IMR-90 (cell line): ENCODE results near the gene PRRG2. TPM values are rescaled to one million over a fixed set of nuclear protein-coding genes. Genes with fewer than 3 reads are reported as not detected.
A peak's percentile ranks its signal among the peaks of the same experiment; 100 is the strongest.

Experiments used
- ATAC-seq: fragments of 200-7000 bp; cut with Tn5 transposase; 2 replicates; pipeline ENCODE4 v1.9.1; 2020; ENCODE audit warnings: low read depth, mild to moderate bottlenecking, moderate library complexity
- BruUV-seq: library from RNA; stranded (reverse); fragments of 400-500 nt; replicated peaks from 2 replicates; lab custom pipeline; 2021; lab: Mats Ljungman, UMichigan
- CTCF ChIA-PET: fragments of 300-600 bp; formaldehyde crosslinking; extraction: SDS; loops from one replicate; lab custom pipeline; 2021; ENCODE audit warnings: antibody characterized with exemption; lab: Yijun Ruan, JAX
- POLR2A ChIA-PET: fragments of 300-600 bp; sonication (Branson Sonifier 250); formaldehyde crosslinking; loops from one replicate; lab custom pipeline; 2022; ENCODE audit warnings: antibody characterized with exemption; ENCODE audit not compliant: unreplicated experiment; lab: Charles Lee
- DNase-seq: peaks from one replicate; pipeline ENCODE4 v3.0.0; 2013
- H2AFZ ChIP-seq: replicated peaks from 2 replicates; pipeline ENCODE3; 2013; ENCODE audit warnings: low read length, mild to moderate bottlenecking; ENCODE audit not compliant: poor library complexity
- H2AK5ac ChIP-seq: 2 replicates; pipeline ENCODE4 v1.6.1; 2013; ENCODE audit warnings: low read depth, low read length, inconsistent platforms
- H2AK9ac ChIP-seq: replicated peaks from 2 replicates; pipeline ENCODE3; 2013; ENCODE audit warnings: mild to moderate bottlenecking, low read depth, low read length, moderate library complexity; ENCODE audit not compliant: poor library complexity
- H2BK120ac ChIP-seq: 2 replicates; pipeline ENCODE4 v1.6.1; 2013; ENCODE audit warnings: low read depth, low read length, inconsistent platforms
- H2BK15ac ChIP-seq: 3 replicates; pipeline ENCODE4 v1.6.1; 2013; ENCODE audit warnings: low read depth, low read length, inconsistent platforms
- H2BK20ac ChIP-seq: 2 replicates; pipeline ENCODE4 v1.6.1; 2013; ENCODE audit warnings: low read depth, mild to moderate bottlenecking, inconsistent platforms, low read length, moderate library complexity
- H2BK5ac ChIP-seq: 2 replicates; pipeline ENCODE4 v1.6.1; 2013; ENCODE audit warnings: mild to moderate bottlenecking, low read depth, low read length, inconsistent platforms; ENCODE audit not compliant: poor library complexity, severe bottlenecking
- H3K14ac ChIP-seq: replicated peaks from 2 replicates; pipeline ENCODE4 v1.6.1; 2013; ENCODE audit warnings: low read depth, low read length, inconsistent platforms
- H3K18ac ChIP-seq: 2 replicates; pipeline ENCODE4 v1.6.1; 2013; ENCODE audit warnings: low read depth, low read length, control low read depth
- H3K23ac ChIP-seq: 2 replicates; pipeline ENCODE4 v1.6.1; 2013; ENCODE audit warnings: low read depth, low read length, inconsistent platforms
- H3K27ac ChIP-seq: 2 replicates; pipeline ENCODE4 v1.5.1; 2013; ENCODE audit warnings: mild to moderate bottlenecking, control low read depth, low read length; ENCODE audit not compliant: insufficient read depth
- H3K27me3 ChIP-seq: 2 replicates; pipeline ENCODE4 v1.6.1; 2013; ENCODE audit warnings: low read length; ENCODE audit not compliant: control insufficient read depth, insufficient read depth
- H3K36me3 ChIP-seq: 2 replicates; pipeline ENCODE4 v1.6.1; 2013; ENCODE audit warnings: low read length, mixed read lengths; ENCODE audit not compliant: control insufficient read depth, insufficient read depth
- H3K4ac ChIP-seq: 2 replicates; pipeline ENCODE4 v1.6.1; 2013; ENCODE audit warnings: low read depth, low read length, inconsistent platforms
- H3K4me1 ChIP-seq: 2 replicates; pipeline ENCODE4 v1.6.1; 2013; ENCODE audit warnings: low read length, mixed read lengths; ENCODE audit not compliant: control insufficient read depth, insufficient read depth
- H3K4me2 ChIP-seq: 2 replicates; pipeline ENCODE4 v1.6.1; 2013; ENCODE audit warnings: low read depth, mild to moderate bottlenecking, control low read depth, low read length, moderate library complexity
- H3K4me3 ChIP-seq: 2 replicates; pipeline ENCODE4 v1.5.1; 2013; ENCODE audit warnings: low read depth, mild to moderate bottlenecking, control low read depth, low read length, moderate library complexity; ENCODE audit not compliant: insufficient read depth
- H3K56ac ChIP-seq: 2 replicates; pipeline ENCODE4 v1.6.1; 2013; ENCODE audit warnings: low read length, inconsistent platforms; ENCODE audit not compliant: insufficient read depth; ENCODE audit errors: extremely low read depth
- H3K79me1 ChIP-seq, 2 experiments: 2 replicates each; pipeline ENCODE4 v1.6.1; 2013; ENCODE audit warnings: low read length in 2 of 2, inconsistent platforms in 1 of 2, low read depth in 1 of 2
- H3K9ac ChIP-seq: 2 replicates; pipeline ENCODE4 v1.6.1; 2013; ENCODE audit warnings: low read depth, low read length, control low read depth
- H3K9me1 ChIP-seq: 2 replicates; pipeline ENCODE4 v1.6.1; 2013; ENCODE audit warnings: low read length, inconsistent platforms; ENCODE audit not compliant: insufficient read depth
- H3K9me3 ChIP-seq: 2 replicates; pipeline ENCODE4 v1.6.1; 2013; ENCODE audit warnings: low read length; ENCODE audit not compliant: control insufficient read depth, insufficient read depth
- H4K20me1 ChIP-seq: 2 replicates; pipeline ENCODE4 v1.6.1; 2013; ENCODE audit warnings: low read length, inconsistent platforms; ENCODE audit not compliant: insufficient read depth
- H4K5ac ChIP-seq: 2 replicates; pipeline ENCODE4 v1.6.1; 2013; ENCODE audit warnings: mild to moderate bottlenecking, low read depth, low read length, control low read depth
- H4K8ac ChIP-seq, 2 experiments: 2 replicates each; pipeline ENCODE4 v1.6.1; 2013; ENCODE audit warnings: low read depth in 2 of 2, low read length in 2 of 2, control low read depth in 1 of 2, inconsistent platforms in 1 of 2
- H4K91ac ChIP-seq: 2 replicates; pipeline ENCODE4 v1.6.1; 2013; ENCODE audit warnings: low read depth, low read length, inconsistent platforms; ENCODE audit not compliant: insufficient read depth
- BHLHE40 ChIP-seq: fragments of 150-350 bp; IDR thresholded peaks from 2 replicates; pipeline ENCODE4 v1.6.1; 2016; ENCODE audit warnings: mild to moderate bottlenecking, low read depth, low read length
- CEBPB ChIP-seq: IDR thresholded peaks from 2 replicates; pipeline ENCODE4 v1.6.1; 2012; ENCODE audit warnings: low read depth, low read length, improper control_type of control experiment
- FOS ChIP-seq: fragments of 150-350 bp; IDR thresholded peaks from 2 replicates; pipeline ENCODE4 v1.6.1; 2016; ENCODE audit warnings: low read depth, low read length
- MAFK ChIP-seq: IDR thresholded peaks from 2 replicates; pipeline ENCODE4 v1.6.1; 2012; ENCODE audit warnings: low read depth, low read length, improper control_type of control experiment
- NFE2L2 ChIP-seq: fragments of 150-350 bp; IDR thresholded peaks from 2 replicates; pipeline ENCODE4 v1.6.1; 2016; ENCODE audit warnings: low read depth, mild to moderate bottlenecking, low read length
- POLR2A ChIP-seq: IDR thresholded peaks from 2 replicates; pipeline ENCODE4 v1.6.1; 2012; ENCODE audit warnings: mild to moderate bottlenecking, low read depth, low read length
- RAD21 ChIP-seq: IDR thresholded peaks from 2 replicates; pipeline ENCODE4 v1.6.1; 2012; ENCODE audit warnings: low read length, improper control_type of control experiment
- RCOR1 ChIP-seq: IDR thresholded peaks from 2 replicates; pipeline ENCODE4 v1.6.1; 2012; ENCODE audit warnings: mild to moderate bottlenecking, low read length, improper control_type of control experiment; ENCODE audit not compliant: insufficient replicate concordance
- SMC3 ChIP-seq: fragments of 150-350 bp; IDR thresholded peaks from 2 replicates; pipeline ENCODE4 v1.6.1; 2016; ENCODE audit warnings: low read depth, mild to moderate bottlenecking, antibody characterized with exemption, low read length, moderate library complexity
- WGBS, 2 experiments: methylation state at CpG; one replicate each; pipeline versions ENCODE4 v1.1.5 to v1.1.7; 2013; ENCODE audit warnings: missing lambda C conversion rate in 2 of 2; ENCODE audit not compliant: insufficient read length in 1 of 2; ENCODE audit errors: extremely low coverage in 2 of 2; 5-methylcytosine and 5-hydroxymethylcytosine counted together
- dilution Hi-C: fragments of 300-500 bp; cut with HindIII; formaldehyde crosslinking; loops from one replicate; pipeline ENCODE4 v1.14.3; 2018; ENCODE audit warnings: low sequenced_read_pairs; ENCODE audit not compliant: unreplicated experiment
- in situ Hi-C: fragments of 300-500 bp; cut with MboI; formaldehyde crosslinking; loops from 3 replicates; pipeline ENCODE4 v1.14.3; 2019; ENCODE audit warnings: low sequenced_read_pairs, inconsistent platforms, mixed read lengths
- intact Hi-C: fragments of 100-400 bp; cut with micrococcal nuclease; formaldehyde crosslinking; loops from 2 replicates; pipeline ENCODE4 v1.10.0; 2022
- polyA plus RNA-seq, 3 experiments: library from polyadenylated mRNA; depleted of rRNA; stranded (reverse); fragments of >200 nt; gene quantifications; 2 replicates each; pipeline ENCODE4 v1.2.3, GENCODE V29; 2012; ENCODE audit warnings: low replicate concordance in 1 of 3
- total RNA-seq: library from RNA; depleted of rRNA; stranded (reverse); fragments of >200 nt; gene quantifications from 2 replicates; pipeline ENCODE4 v1.2.3, GENCODE V29; 2012
- TF ChIP-seq, protein P1 (sequence below): fragments of 150-350 bp; IDR thresholded peaks from 2 replicates; pipeline ENCODE4 v1.6.1; 2017; ENCODE audit warnings: mild to moderate bottlenecking, antibody characterized with exemption, low read length, low read depth
- TF ChIP-seq, protein P2 (sequence below): fragments of 150-350 bp; IDR thresholded peaks from 2 replicates; pipeline ENCODE4 v1.6.1; 2016; ENCODE audit warnings: low read depth, mild to moderate bottlenecking, low read length, moderate library complexity, borderline replicate concordance
- TF ChIP-seq, protein P3 (sequence below): conservative IDR thresholded peaks from 2 replicates; pipeline ENCODE4 v1.5.1; 2012; ENCODE audit warnings: mild to moderate bottlenecking, low read depth, low read length, improper control_type of control experiment

The PRRG2 gene
- total and polyA plus RNA-seq, 2 of the 4 experiments (the other 2 are of a cell fraction), result 0.14 to 0.54 TPM

DNA sequence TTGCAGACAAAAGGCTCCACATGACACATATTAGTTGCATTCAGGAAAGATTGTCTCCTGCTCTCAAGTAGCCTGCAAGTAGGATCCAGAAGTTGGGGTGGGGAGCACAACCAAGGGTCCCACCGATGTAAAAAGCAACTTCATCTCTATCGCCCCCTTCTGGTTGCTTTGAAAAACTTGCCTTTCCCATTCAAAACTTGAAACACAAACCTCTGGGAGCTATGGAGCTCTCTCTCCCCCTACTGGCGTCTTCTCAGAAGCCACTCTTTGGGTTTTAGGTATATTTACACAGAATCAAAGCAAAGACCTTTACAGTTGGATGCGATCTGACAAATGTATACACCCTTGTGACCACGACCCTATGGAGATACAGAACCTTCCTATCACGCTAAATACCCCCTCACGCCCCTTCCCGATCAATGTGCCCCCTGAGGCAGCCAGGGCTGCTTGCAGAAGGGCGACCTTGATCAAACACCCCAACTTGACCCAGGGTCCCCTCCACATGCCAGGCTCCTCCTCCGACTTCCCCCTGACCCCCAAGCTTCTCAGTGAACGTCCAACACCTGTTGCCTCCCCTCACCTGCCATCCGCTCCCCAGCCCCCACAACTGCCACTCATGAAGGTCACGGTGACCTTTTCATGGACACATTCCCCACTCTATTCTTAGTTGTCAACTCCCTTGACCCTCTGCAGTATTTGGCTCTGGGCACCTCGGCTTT, 10.8 kb upstream of the PRRG2 start:
- Histone ChIP-seq H3K9me1 (no peaks in the 10 kb centered on the region), H3K9me3 (no peaks in the 10 kb centered on the region), H3K4me1 (no peaks in the 10 kb centered on the region), H3K56ac (no peak overlapping the region), H4K91ac (no peak overlapping the region), H2BK15ac (no peak overlapping the region), H2AK9ac (no peak overlapping the region), H4K20me1 (peaks cover 40% of the 10 kb centered on the region), H4K8ac (no peak overlapping the region), H3K27ac (no peak overlapping the region), H3K79me1 (peaks cover 14 to 62% of the 10 kb centered on the region in 2 experiments), H3K27me3 (no peaks in the 10 kb centered on the region), H2AFZ (no peak overlapping the region), H3K9ac (no peak overlapping the region), H3K36me3 (peaks cover 10% of the 10 kb centered on the region), H3K23ac (no peak overlapping the region), H3K4ac (no peak overlapping the region), H2BK120ac (no peak overlapping the region), H4K5ac (no peak overlapping the region), H2AK5ac (no peak overlapping the region), H2BK20ac (no peak overlapping the region), H3K18ac (no peak overlapping the region), H2BK5ac (no peak overlapping the region), H3K4me3 (no peak overlapping the region), H3K4me2 (no peak overlapping the region), H3K14ac (no peak overlapping the region)
- WGBS, 2 experiments, result 6% methylated on average over 3 of the region's 14 CpGs; no CpG with 5 or more reads in 1 of the 2 experiments
- ATAC-seq (peak; percentile 88), DNase-seq (peak; percentile 84)
- POLR2A ChIA-PET, result no interaction called here
- in situ Hi-C loops (loop anchor here (25.0 kb wide), 1 partner anchor 308 kb away; no protein-coding TSS in a partner anchor), intact Hi-C loops (loop anchor here (1.0 to 5.0 kb wide), 3 partner anchors 67 to 112 kb away; partner anchors contain the start of gene FLT3LG), dilution Hi-C loops (no loop called here)
- CTCF ChIA-PET, result interaction anchor here (0.6 to 2.0 kb wide), 16 partner anchors 9 to 109 kb away, joined by 3 to 12 read pairs (median 6); partner anchors contain the start of genes NOSIP, PRRG2, RPS11 and RRAS
- TF ChIP-seq BHLHE40 (no peak), FOS (no peak), POLR2A (0 out of 2 replicates have a peak, but pooled peaks have one; percentile 39), CEBPB (no peak), SMC3 (peak; percentile 91), MAFK (peak; percentile 12; the same call in 1 of the 2 replicates), RCOR1 (no peak), NFE2L2 (no peak), RAD21 (peak; percentile 94)
- TF ChIP-seq, protein P1, sequence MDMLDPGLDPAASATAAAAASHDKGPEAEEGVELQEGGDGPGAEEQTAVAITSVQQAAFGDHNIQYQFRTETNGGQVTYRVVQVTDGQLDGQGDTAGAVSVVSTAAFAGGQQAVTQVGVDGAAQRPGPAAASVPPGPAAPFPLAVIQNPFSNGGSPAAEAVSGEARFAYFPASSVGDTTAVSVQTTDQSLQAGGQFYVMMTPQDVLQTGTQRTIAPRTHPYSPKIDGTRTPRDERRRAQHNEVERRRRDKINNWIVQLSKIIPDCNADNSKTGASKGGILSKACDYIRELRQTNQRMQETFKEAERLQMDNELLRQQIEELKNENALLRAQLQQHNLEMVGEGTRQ, result no peak
- TF ChIP-seq, protein P2, sequence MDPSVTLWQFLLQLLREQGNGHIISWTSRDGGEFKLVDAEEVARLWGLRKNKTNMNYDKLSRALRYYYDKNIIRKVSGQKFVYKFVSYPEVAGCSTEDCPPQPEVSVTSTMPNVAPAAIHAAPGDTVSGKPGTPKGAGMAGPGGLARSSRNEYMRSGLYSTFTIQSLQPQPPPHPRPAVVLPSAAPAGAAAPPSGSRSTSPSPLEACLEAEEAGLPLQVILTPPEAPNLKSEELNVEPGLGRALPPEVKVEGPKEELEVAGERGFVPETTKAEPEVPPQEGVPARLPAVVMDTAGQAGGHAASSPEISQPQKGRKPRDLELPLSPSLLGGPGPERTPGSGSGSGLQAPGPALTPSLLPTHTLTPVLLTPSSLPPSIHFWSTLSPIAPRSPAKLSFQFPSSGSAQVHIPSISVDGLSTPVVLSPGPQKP, result no peak
- TF ChIP-seq, protein P3, sequence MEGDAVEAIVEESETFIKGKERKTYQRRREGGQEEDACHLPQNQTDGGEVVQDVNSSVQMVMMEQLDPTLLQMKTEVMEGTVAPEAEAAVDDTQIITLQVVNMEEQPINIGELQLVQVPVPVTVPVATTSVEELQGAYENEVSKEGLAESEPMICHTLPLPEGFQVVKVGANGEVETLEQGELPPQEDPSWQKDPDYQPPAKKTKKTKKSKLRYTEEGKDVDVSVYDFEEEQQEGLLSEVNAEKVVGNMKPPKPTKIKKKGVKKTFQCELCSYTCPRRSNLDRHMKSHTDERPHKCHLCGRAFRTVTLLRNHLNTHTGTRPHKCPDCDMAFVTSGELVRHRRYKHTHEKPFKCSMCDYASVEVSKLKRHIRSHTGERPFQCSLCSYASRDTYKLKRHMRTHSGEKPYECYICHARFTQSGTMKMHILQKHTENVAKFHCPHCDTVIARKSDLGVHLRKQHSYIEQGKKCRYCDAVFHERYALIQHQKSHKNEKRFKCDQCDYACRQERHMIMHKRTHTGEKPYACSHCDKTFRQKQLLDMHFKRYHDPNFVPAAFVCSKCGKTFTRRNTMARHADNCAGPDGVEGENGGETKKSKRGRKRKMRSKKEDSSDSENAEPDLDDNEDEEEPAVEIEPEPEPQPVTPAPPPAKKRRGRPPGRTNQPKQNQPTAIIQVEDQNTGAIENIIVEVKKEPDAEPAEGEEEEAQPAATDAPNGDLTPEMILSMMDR, result peak; percentile 100
- no TSS peak for BruUV-seq
